GM12878 (cell line): ENCODE measurements around the gene ARTN. TPM values are rescaled to one million over a fixed set of nuclear protein-coding genes. Genes with fewer than 3 reads are reported as not detected.

Experiments
- ATAC-seq: fragments of 200-7000 bp; cut with Tn5 transposase; 3 replicates; pipeline ENCODE4 v1.9.1; 2020; ENCODE audit warnings: mild to moderate bottlenecking, moderate library complexity
- BruUV-seq: library from RNA; stranded (reverse); fragments of 400-500 nt; replicated peaks from 2 replicates; lab custom pipeline; 2021; lab: Mats Ljungman, UMichigan
- CTCF ChIA-PET: fragments of 300-600 bp; sonication (Branson Sonifier 250); formaldehyde crosslinking; extraction: SDS; loops from one replicate; lab custom pipeline; 2021; ENCODE audit warnings: inconsistent platforms; lab: Yijun Ruan, JAX
- POLR2A ChIA-PET: fragments of 350-600 bp; formaldehyde crosslinking; extraction: SDS; loops from one replicate; lab custom pipeline; 2021; ENCODE audit warnings: inconsistent platforms; lab: Charles Lee
- RAD21 ChIA-PET: fragments of 300-600 bp; sonication (Branson Sonifier 250); formaldehyde crosslinking; loops from one replicate; lab custom pipeline; 2023; ENCODE audit warnings: antibody characterized with exemption; ENCODE audit not compliant: unreplicated experiment; lab: Charles Lee
- SMC1A ChIA-PET: fragments of 300-600 bp; sonication (Branson Sonifier 250); formaldehyde crosslinking; loops from one replicate; lab custom pipeline; 2023; ENCODE audit not compliant: unreplicated experiment, uncharacterized antibody; lab: Charles Lee
- DNase-seq: peaks from one replicate; pipeline ENCODE4 v3.0.0-alpha.2; 2011; ENCODE audit warnings: low read depth, low spot score
- FAIRE-seq: peaks from 3 replicates; lab custom pipeline; 2011; peaks lifted over from hg19 to GRCh38; lab: Jason Lieb, UNC
- H2AFZ ChIP-seq: 2 replicates; pipeline ENCODE4 v1.6.0; 2011; ENCODE audit warnings: low read depth, low read length, control low read depth; ENCODE audit not compliant: control insufficient read depth
- H3K27ac ChIP-seq: 2 replicates; pipeline ENCODE4 v1.5.1; 2011; ENCODE audit warnings: control low read depth; ENCODE audit not compliant: control insufficient read depth, insufficient read depth
- H3K27me3 ChIP-seq, 2 experiments: replicated peaks in 1 of 2; 2 replicates each; pipeline versions ENCODE4 v1.6.0 to v1.6.1; 2011; ENCODE audit warnings: low read length in 1 of 2; ENCODE audit not compliant: control insufficient read depth in 2 of 2, insufficient read depth in 2 of 2
- H3K36me3 ChIP-seq, 2 experiments: 2 replicates each; pipeline ENCODE4 v1.5.1; 2011; ENCODE audit warnings: low read length in 1 of 2; ENCODE audit not compliant: control insufficient read depth in 2 of 2, insufficient read depth in 2 of 2
- H3K4me1 ChIP-seq: 2 replicates; pipeline ENCODE4 v1.6.1; 2011; ENCODE audit warnings: mild to moderate bottlenecking, low read length, moderate library complexity, mixed read lengths; ENCODE audit not compliant: control insufficient read depth, insufficient read depth
- H3K4me2 ChIP-seq: 2 replicates; pipeline ENCODE4 v1.6.0; 2011; ENCODE audit warnings: control low read depth; ENCODE audit not compliant: control insufficient read depth, insufficient read depth
- H3K4me3 ChIP-seq: fragments of 200-600 bp; sonication (generic); 2 replicates; pipeline ENCODE4 v1.5.1; 2016
- H3K79me2 ChIP-seq: 2 replicates; pipeline ENCODE4 v1.6.0; 2011; ENCODE audit warnings: low read length; ENCODE audit not compliant: control insufficient read depth, insufficient read depth
- H3K9ac ChIP-seq: 2 replicates; pipeline ENCODE4 v1.8.0; 2011; ENCODE audit warnings: low read length, control low read depth, mixed read lengths; ENCODE audit not compliant: control insufficient read depth, insufficient read depth
- H3K9me3 ChIP-seq: replicated peaks from 3 replicates; pipeline ENCODE4 v1.5.1; 2011; ENCODE audit warnings: mild to moderate bottlenecking, low read length; ENCODE audit not compliant: control insufficient read depth, insufficient read depth
- H4K20me1 ChIP-seq: 2 replicates; pipeline ENCODE4 v1.6.0; 2011; ENCODE audit not compliant: control insufficient read depth, insufficient read depth
- ATF3 ChIP-seq: IDR thresholded peaks from 2 replicates; pipeline ENCODE4 v1.6.1; 2011; ENCODE audit warnings: low read depth, mild to moderate bottlenecking, low read length, moderate library complexity, borderline replicate concordance; ENCODE audit errors: extremely low read depth
- CREB1 ChIP-seq: IDR thresholded peaks from 2 replicates; pipeline ENCODE4 v1.6.1; 2012; ENCODE audit warnings: low read depth, mild to moderate bottlenecking, inconsistent platforms
- DPF2 ChIP-seq: fragments of 450-650 bp; IDR thresholded peaks from 2 replicates; pipeline ENCODE4 v1.6.1; 2017; ENCODE audit warnings: mild to moderate bottlenecking
- ELK1 ChIP-seq: IDR thresholded peaks from 2 replicates; pipeline ENCODE4 v1.6.1; 2012; ENCODE audit warnings: low read depth, low read length, improper control_type of control experiment
- KLF5 ChIP-seq: fragments of 450-650 bp; IDR thresholded peaks from 2 replicates; pipeline ENCODE4 v1.6.1; 2014; ENCODE audit warnings: mild to moderate bottlenecking; ENCODE audit not compliant: partially characterized antibody
- LARP7 ChIP-seq: fragments of 450-650 bp; IDR thresholded peaks from 2 replicates; pipeline ENCODE4 v1.6.1; 2017; ENCODE audit warnings: mild to moderate bottlenecking
- MAX ChIP-seq: IDR thresholded peaks from 2 replicates; pipeline ENCODE4 v1.6.1; 2012; ENCODE audit warnings: low read depth, low read length, improper control_type of control experiment
- NR2F1 ChIP-seq: fragments of 450-650 bp; conservative IDR thresholded peaks from 2 replicates; pipeline ENCODE4 v1.6.1; 2017; ENCODE audit warnings: mild to moderate bottlenecking
- RELA ChIP-seq: fragments of 450-650 bp; IDR thresholded peaks from 2 replicates; pipeline ENCODE4 v1.8.0; 2014; ENCODE audit warnings: borderline replicate concordance; ENCODE audit not compliant: partially characterized antibody
- SIX5 ChIP-seq: IDR thresholded peaks from 2 replicates; pipeline ENCODE4 v1.6.1; 2011; ENCODE audit warnings: mild to moderate bottlenecking, low read depth, low read length, moderate library complexity; ENCODE audit not compliant: severe bottlenecking
- SREBF1 ChIP-seq: IDR thresholded peaks from 2 replicates; pipeline ENCODE4 v1.6.1; 2012; ENCODE audit warnings: mild to moderate bottlenecking, low read length
- USF1 ChIP-seq: IDR thresholded peaks from 2 replicates; pipeline ENCODE4 v1.6.1; 2011; ENCODE audit warnings: borderline replicate concordance, low read depth, mild to moderate bottlenecking, moderate library complexity, mixed read lengths, low read length; ENCODE audit not compliant: insufficient read depth; ENCODE audit errors: extremely low read length
- ZBTB11 ChIP-seq: fragments of 450-650 bp; formaldehyde crosslinking; IDR thresholded peaks from 2 replicates; pipeline ENCODE4 v1.5.0; 2022; ENCODE audit warnings: mild to moderate bottlenecking, missing genetic modification characterization
- WGBS: methylation state at CpG from one replicate; pipeline ENCODE4 v1.1.6; 2016; ENCODE audit warnings: low lambda C conversion rate; ENCODE audit not compliant: insufficient replicate concordance, insufficient coverage; ENCODE audit errors: missing lambda C conversion rate; 5-methylcytosine and 5-hydroxymethylcytosine counted together
- in situ Hi-C: fragments of 300-500 bp; cut with MboI; formaldehyde crosslinking; loops from 9 replicates; pipeline ENCODE4 v1.14.3; 2018; ENCODE audit warnings: mixed read lengths
- intact Hi-C: fragments of 100-400 bp; cut with micrococcal nuclease; formaldehyde crosslinking; loops from one replicate; pipeline ENCODE4 v1.14.2; 2022; ENCODE audit not compliant: unreplicated experiment
- polyA plus RNA-seq, 11 experiments: library from polyadenylated mRNA; depleted of rRNA in 4 of 11; unstranded in 6 of 11; stranded (reverse) in 5 of 11; fragments of >200 nt; fragmentation: Nextera tagmentation in 4 of 11; fragmentation: Illumina TruSeq in 1 of 11; extraction: Ambion mirVana in 4 of 11; extraction: Trizol in 1 of 11; gene quantifications; 1 replicate in 1 of 11; 2 replicates in 10 of 11; pipeline versions ENCODE4 v1.2.1 to v1.2.3, GENCODE V29; 2011 to 2016; ENCODE audit warnings: inconsistent platforms in 2 of 11, missing spikeins in 2 of 11, low read depth in 1 of 11
- total RNA-seq, 4 experiments: library from RNA; depleted of rRNA in 3 of 4; stranded (reverse); fragments of >200 nt in 3 of 4; fragmentation: Illumina TruSeq in 1 of 4; extraction: Trizol in 1 of 4; gene quantifications; 2 replicates each; pipeline versions ENCODE4 v1.2.1 to v1.2.3, GENCODE V29; 2013 to 2021

The ARTN gene
- total and polyA plus RNA-seq, 10 of the 15 experiments (the other 5 are each of a cell fraction or from before 2014, with no cell fraction given) = 0.06 to 2.1 (median 0.34) TPM; not detected in 1

GRCh38 chr1:43974443-43975248 is 41.0 kb downstream of the ARTN start, which contains the start of gene ATP6V0B:
Gene ATP6V0B, plus strand, starts transcription at chr1:43974960. Its CDS starts 81 bp downstream, at chr1:43975041.
- Histone ChIP-seq H4K20me1 (no peaks in the 10 kb centered on the region), H3K27ac (peak within 1 kb of the TSS; percentile 73), H3K27me3 (no peaks in the 10 kb centered on the region), H3K4me2 (peak within 1 kb of the TSS; percentile 97), H3K9me3 (no peaks in the 10 kb centered on the region), H2AFZ (peak within 1 kb of the TSS; percentile 92), H3K4me1 (peaks cover 31% of the 10 kb centered on the region), H3K9ac (peak within 1 kb of the TSS; percentile 88), H3K36me3 (peaks cover 11 to 15% of the 10 kb centered on the region in 2 experiments), H3K79me2 (peaks cover 50% of the 10 kb centered on the region), H3K4me3 (peak within 1 kb of the TSS; percentile 95)
- intact Hi-C loops = loop anchor here (2.0 kb wide), 1 partner anchor 28 kb away; the partner anchor contains the start of gene IPO13
- POLR2A ChIA-PET = interaction anchor here (0.5 to 3.8 kb wide), 10 partner anchors 15 to 1761 kb away, joined by 3 to 18 read pairs (median 4); partner anchors contain the start of genes CCDC24, IPO13 and PPIH
- no TSS peak for BruUV-seq
- SMC1A ChIA-PET = interaction anchor here (0.8 to 1.5 kb wide), 4 partner anchors 21 to 1157 kb away, joined by 3 to 4 read pairs (median 3); partner anchors contain the start of gene SVBP
- CTCF ChIA-PET = interaction anchor here (0.7 to 1.1 kb wide), 5 partner anchors 18 to 68 kb away, joined by 3 to 4 read pairs (median 3); partner anchors contain the start of gene IPO13
- DNase-seq = peak; percentile 59
- RAD21 ChIA-PET = interaction anchor here (1.1 to 3.0 kb wide), 4 partner anchors 16 to 211 kb away, joined by 3 to 10 read pairs (median 4); partner anchors contain the start of gene IPO13
- WGBS = 1% methylated on average over 82 of the region's 93 CpGs
- FAIRE-seq = peak; percentile 94
- peak; percentile 80 for ATAC-seq
- in situ Hi-C loops = no loop called here
- TF ChIP-seq ATF3 (peak; percentile 98), SREBF1 (peak; percentile 83), LARP7 (peak; percentile 83), ELK1 (no peak), NR2F1 (peak; percentile 74), KLF5 (peak; percentile 61), ZBTB11 (CRISPR knock-in tag) (peak; percentile 62), SIX5 (peak; percentile 86), DPF2 (peak; percentile 68; the same call in 1 of the 2 replicates), CREB1 (peak; percentile 96), MAX (peak; percentile 97), RELA (peak; percentile 95), USF1 (peak; percentile 100)
